ENCODE results near the gene MUC4. TPM values are rescaled to one million over a fixed set of nuclear protein-coding genes. Genes with fewer than 3 reads are reported as not detected.

MUC4 gene
- total RNA-seq, 4 donors from 2014 or later, result 0.26 to 1.0 (median 0.30) TPM

GRCh38 chr3:195835791-195836190 is 24.1 kb upstream of the MUC4 start:
- intact Hi-C loops (cut with DNase I; ENCODE audit: low total_unique reads), result no loop called here
- Histone ChIP-seq H3K9me3 (no peaks in the 10 kb centered on the region), H3K36me3 (no peaks in the 10 kb centered on the region), H3K4me1 (no peaks in the 10 kb centered on the region), H3K4me3 (no peak overlapping the region), H3K27me3 (no peaks in the 10 kb centered on the region), H3K27ac (no peak overlapping the region)
- TF ChIP-seq POLR2A (IDR thresholded peaks at IDR 0.05) (no peak), CTCF (IDR thresholded peaks at IDR 0.05) (no peak)
- no peak for DNase-seq

- Histone ChIP-seq H3K4me3 (no peak overlapping the region), H3K9me3 (no peaks in the 10 kb centered on the region), H3K4me1 (no peaks in the 10 kb centered on the region), H3K27ac (no peak overlapping the region), H3K27me3 (no peaks in the 10 kb centered on the region), H3K36me3 (no peaks in the 10 kb centered on the region)
- no peak for DNase-seq
- intact Hi-C loops (cut with DNase I; ENCODE audit: low total_unique reads), result no loop called here
- TF ChIP-seq CTCF (IDR thresholded peaks at IDR 0.05) (no peak), POLR2A (IDR thresholded peaks at IDR 0.05) (no peak)
These were observed 23.2 kb upstream of the MUC4 start for GRCh38 chr3:195834675-195835583.

- no peaks in the 10 kb centered on the region for H3K4me1 ChIP-seq
- intact Hi-C loops (cut with DNase I; ENCODE audit: low total_unique reads), result no loop called here
- H3K4me3 ChIP-seq, result no peak overlapping the region
These were observed 18.1 kb upstream of the MUC4 start for GRCh38 chr3:195829897-195830254.

GRCh38 chr3:195828762-195829161 is 17.0 kb upstream of the MUC4 start:
- intact Hi-C loops (cut with DNase I; ENCODE audit: low total_unique reads), result no loop called here
- Histone ChIP-seq H3K4me3 (no peak overlapping the region), H3K27ac (no peak overlapping the region), H3K4me1 (no peaks in the 10 kb centered on the region), H3K27me3 (no peaks in the 10 kb centered on the region), H3K36me3 (no peaks in the 10 kb centered on the region), H3K9me3 (no peaks in the 10 kb centered on the region)
- no peak for DNase-seq
- no peak for TF ChIP-seq CTCF (IDR thresholded peaks at IDR 0.05)
- no peak for TF ChIP-seq POLR2A (IDR thresholded peaks at IDR 0.05)

More at GRCh38 chr3:195829897-195830254, 18.1 kb upstream of the MUC4 start:
- Histone ChIP-seq H3K27ac (no peak overlapping the region), H3K36me3 (no peaks in the 10 kb centered on the region), H3K9me3 (no peaks in the 10 kb centered on the region), H3K27me3 (no peaks in the 10 kb centered on the region)
- TF ChIP-seq POLR2A (IDR thresholded peaks at IDR 0.05), result no peak
- no peak for TF ChIP-seq CTCF (IDR thresholded peaks at IDR 0.05)
- DNase-seq, result no peak
